GM19023 (cell line): Measurements from ENCODE around the gene MMP15.
"Not testable (repeated sequence)": the region's sequence is repeated elsewhere in the genome, so short reads cannot be mapped to it uniquely, and the experiment has no call there.

Experiments
- ATAC-seq: cut with Tn5 transposase; IDR thresholded peaks from one replicate; pipeline ENCODE4 v1.9.1; 2021; ENCODE audit warnings: mild to moderate bottlenecking, moderate library complexity; ENCODE audit not compliant: unreplicated experiment

The MMP15 gene

GRCh38 chr16:58085584-58086251 is 60.2 kb downstream of the MMP15 start:
- ATAC-seq, result no peak

DNA sequence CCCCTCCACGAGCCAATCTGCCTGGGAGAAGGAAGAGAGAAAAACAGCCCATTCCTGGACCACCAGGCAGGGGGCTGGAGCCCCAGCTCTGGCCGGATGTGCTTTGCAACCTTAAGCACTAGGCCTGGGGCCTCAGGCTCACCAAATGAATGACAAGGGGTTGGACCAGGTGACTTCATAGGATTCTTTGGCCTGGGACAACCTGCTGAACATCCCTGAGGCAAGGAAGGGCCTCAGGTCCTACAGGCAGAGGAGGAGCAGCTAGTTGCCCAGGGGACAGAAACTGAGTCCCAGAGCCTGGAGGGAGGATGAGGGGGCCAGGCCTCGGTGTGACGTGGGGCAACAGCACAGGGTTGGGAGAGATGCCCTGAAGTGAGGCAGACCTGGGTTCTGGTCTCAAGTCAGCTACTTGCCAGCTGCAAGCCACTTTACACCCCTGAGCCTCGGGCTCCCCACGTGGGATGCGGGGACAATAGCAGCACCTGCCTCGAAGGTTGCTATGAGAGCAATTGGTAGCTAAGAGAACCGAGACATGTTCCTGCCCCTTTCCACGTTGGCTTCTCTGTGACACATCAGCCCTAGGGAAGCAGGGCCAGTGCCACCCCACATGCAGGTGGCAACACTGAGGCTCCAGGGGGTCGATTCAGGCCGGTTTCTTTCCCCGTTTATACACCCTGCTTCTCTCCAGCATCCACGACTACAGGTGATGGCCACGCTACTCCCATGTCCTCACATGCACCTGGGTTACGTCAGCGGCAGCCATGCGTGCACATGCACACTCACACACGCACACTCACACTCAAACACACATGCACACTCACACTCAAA is 61.0 kb downstream of the MMP15 start:
- no peak for ATAC-seq

DNA sequence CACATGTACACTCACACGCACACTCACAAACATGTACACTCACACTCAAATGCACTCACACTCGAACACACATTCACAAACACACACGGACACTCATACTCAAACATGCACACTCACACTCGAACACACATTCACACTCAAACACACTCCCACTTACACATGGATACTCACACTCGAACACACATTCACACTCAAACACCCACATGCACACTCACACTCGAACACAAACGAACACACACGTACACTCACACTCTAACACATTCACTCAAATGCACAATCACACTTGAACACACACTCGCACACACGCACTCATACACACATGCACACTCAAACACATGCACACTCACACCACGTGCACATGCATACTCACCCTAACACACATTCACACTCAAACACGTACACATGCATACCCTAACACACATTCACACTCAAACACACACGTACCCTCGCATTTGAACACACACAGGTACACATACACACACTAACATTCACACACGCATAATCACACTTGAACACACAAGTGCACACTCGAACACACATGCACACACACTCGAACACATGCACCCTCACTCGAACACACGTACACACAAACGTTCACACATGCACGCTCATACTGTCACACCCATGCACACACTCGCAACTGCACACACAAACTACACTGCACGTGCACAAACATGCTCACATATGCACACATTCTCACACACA is 61.8 kb downstream of the MMP15 start:
- ATAC-seq, result no peak

- ATAC-seq, result no peak
Measured at GRCh38 chr16:58088091-58088490, 62.5 kb downstream of the MMP15 start.

GRCh38 chr16:58090396-58090795 is 64.8 kb downstream of the MMP15 start:
- ATAC-seq, result not testable (repeated sequence)

GRCh38 chr16:58094026-58094425 is 68.5 kb downstream of the MMP15 start:
- ATAC-seq, result no peak

DNA sequence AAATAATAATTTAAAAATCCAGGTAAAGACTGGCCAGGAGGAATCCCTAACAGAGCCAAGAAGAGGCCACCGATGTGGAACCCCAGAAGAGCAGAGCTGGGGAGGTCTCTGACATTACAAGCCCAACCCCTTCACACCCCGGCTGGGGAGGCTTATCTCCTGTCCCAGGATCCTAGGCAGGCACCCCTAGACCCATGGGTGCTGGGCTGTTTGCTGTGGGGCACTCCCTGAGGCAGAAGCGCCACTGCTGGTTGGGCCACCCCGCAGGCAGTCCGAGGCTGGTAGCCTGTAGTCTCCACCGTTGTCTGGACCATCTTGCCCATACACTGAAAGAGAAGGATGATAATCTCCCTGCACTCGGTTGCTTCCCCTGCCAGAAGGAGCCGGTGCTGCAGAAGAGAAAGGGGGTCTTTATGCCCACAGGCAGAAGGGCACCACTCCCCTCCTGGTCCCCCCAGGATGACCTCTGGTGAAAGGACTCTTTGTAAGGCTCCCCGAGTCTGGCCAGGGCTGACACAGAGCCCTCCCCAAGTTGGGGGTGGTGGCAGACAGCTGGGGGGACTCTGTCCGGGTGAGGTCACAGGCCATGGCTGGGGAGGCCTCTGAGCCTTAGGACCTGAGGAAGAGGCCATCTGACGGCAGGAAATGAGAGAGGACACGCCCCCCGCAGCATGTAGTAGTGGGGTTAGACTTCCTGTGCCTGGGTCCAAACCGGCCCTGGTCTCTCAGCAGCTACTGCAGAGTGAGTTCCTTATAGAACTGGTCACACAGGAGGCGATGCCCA is 69.4 kb downstream of the MMP15 start:
- ATAC-seq, result no peak

DNA sequence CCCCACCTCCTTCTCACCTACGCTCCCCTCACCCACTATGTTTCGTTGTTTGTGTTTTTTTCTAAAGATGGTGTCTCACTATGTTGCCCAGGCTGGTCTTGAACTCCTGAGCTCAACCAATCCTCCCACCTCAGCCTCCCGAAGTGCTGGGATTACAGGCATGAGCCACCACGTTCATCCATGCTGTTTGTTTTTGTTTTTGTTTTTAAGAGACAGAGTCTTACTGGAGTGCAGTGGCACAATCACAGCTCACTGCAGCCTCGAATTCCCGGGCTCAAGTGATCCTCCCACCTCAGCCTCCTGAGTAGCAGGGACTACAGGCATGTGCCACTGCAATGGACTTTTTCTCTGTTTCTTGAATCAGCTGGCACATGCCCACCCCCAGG is 70.0 kb downstream of the MMP15 start:
- not testable (repeated sequence) for ATAC-seq

- ATAC-seq, result no peak
Measured at GRCh38 chr16:58096249-58096648, 70.7 kb downstream of the MMP15 start.
